Smooth muscle cell (in vitro differentiated cells): Measurements from ENCODE around the gene PLAAT4. TPM values are rescaled to one million over a fixed set of nuclear protein-coding genes. Genes with fewer than 3 reads are reported as not detected.

Experiments
- DNase-seq: peaks from one replicate; lab custom pipeline; 2025; ENCODE audit not compliant: unreplicated experiment; lab: John Stamatoyannopoulos, UW
- H2AFZ ChIP-seq: fragments of 200-600 bp; sonication (generic); 2 replicates; pipeline ENCODE4 v1.6.0; 2016; ENCODE audit warnings: antibody characterized with exemption, low read depth, mild to moderate bottlenecking
- H3F3A ChIP-seq: fragments of 200-600 bp; sonication (generic); 2 replicates; pipeline ENCODE4 v1.6.0; 2017; ENCODE audit warnings: antibody characterized with exemption, low read depth
- H3K27ac ChIP-seq: fragments of 200-600 bp; sonication (generic); 2 replicates; pipeline ENCODE4 v1.5.1; 2016; ENCODE audit warnings: low read depth, mild to moderate bottlenecking
- H3K27me3 ChIP-seq: fragments of 200-600 bp; sonication (generic); 2 replicates; pipeline ENCODE4 v1.6.1; 2016; ENCODE audit warnings: low read depth, mild to moderate bottlenecking
- H3K36me3 ChIP-seq: fragments of 200-600 bp; sonication (generic); 2 replicates; pipeline ENCODE4 v1.5.1; 2016; ENCODE audit warnings: low read depth
- H3K4me1 ChIP-seq: fragments of 200-600 bp; sonication (generic); 2 replicates; pipeline ENCODE4 v1.5.1; 2016; ENCODE audit warnings: low read depth
- H3K4me2 ChIP-seq: fragments of 200-600 bp; sonication (generic); 2 replicates; pipeline ENCODE4 v1.6.0; 2016; ENCODE audit warnings: mild to moderate bottlenecking
- H3K4me3 ChIP-seq: fragments of 200-600 bp; sonication (generic); 2 replicates; pipeline ENCODE4 v1.5.1; 2016; ENCODE audit warnings: mild to moderate bottlenecking
- H3K79me2 ChIP-seq: fragments of 200-600 bp; sonication (generic); 2 replicates; pipeline ENCODE4 v1.6.0; 2016; ENCODE audit warnings: low read depth, mild to moderate bottlenecking
- H3K9ac ChIP-seq: fragments of 200-600 bp; sonication (generic); 2 replicates; pipeline ENCODE4 v1.6.0; 2016; ENCODE audit warnings: low read depth
- H3K9me3 ChIP-seq: fragments of 200-600 bp; sonication (generic); replicated peaks from 2 replicates; pipeline ENCODE4 v1.5.1; 2016; ENCODE audit warnings: low read depth
- H4K20me1 ChIP-seq: fragments of 200-600 bp; sonication (generic); 2 replicates; pipeline ENCODE4 v1.6.0; 2016; ENCODE audit warnings: low read depth
- CTCF ChIP-seq: fragments of 200-600 bp; sonication (generic); IDR thresholded peaks from 2 replicates; pipeline ENCODE4 v1.5.1; 2017; ENCODE audit warnings: borderline replicate concordance, mild to moderate bottlenecking, antibody characterized with exemption; ENCODE audit not compliant: insufficient read depth, poor library complexity, severe bottlenecking
- WGBS: methylation state at CpG from one replicate; pipeline ENCODE4 v1.1.7; 2016; ENCODE audit warnings: low lambda C conversion rate; 5-methylcytosine and 5-hydroxymethylcytosine counted together
- polyA plus RNA-seq: library from polyadenylated mRNA; unstranded; fragments of >200 nt; fragmentation: Nextera tagmentation; extraction: Ambion mirVana; gene quantifications from 2 replicates; pipeline ENCODE4 v1.2.1, GENCODE V29; 2016
- total RNA-seq: library from RNA; depleted of rRNA; stranded (reverse); fragments of >200 nt; gene quantifications from 2 replicates; pipeline ENCODE4 v1.2.3, GENCODE V29; 2014

PLAAT4 gene
- total and polyA plus RNA-seq, 2 experiments from 2014 or later = not detected

GRCh38 chr11:63507511-63507910 is 29.1 kb upstream of the PLAAT4 start:
- no peak overlapping the region for H3K4me2 ChIP-seq
- no peak for TF ChIP-seq CTCF
- H4K20me1 ChIP-seq = no peaks in the 10 kb centered on the region
- WGBS = 89% methylated on average over 2 of the region's 2 CpGs
- H2AFZ ChIP-seq = no peak overlapping the region
- no peaks in the 10 kb centered on the region for H3K9me3 ChIP-seq
- no peaks in the 10 kb centered on the region for H3F3A ChIP-seq
- peaks cover 12% of the 10 kb centered on the region for H3K4me1 ChIP-seq
- no peaks in the 10 kb centered on the region for H3K27me3 ChIP-seq
- no peak overlapping the region for H3K4me3 ChIP-seq
- no peak overlapping the region for H3K9ac ChIP-seq
- no peaks in the 10 kb centered on the region for H3K36me3 ChIP-seq
- H3K27ac ChIP-seq = no peak overlapping the region
- no peaks in the 10 kb centered on the region for H3K79me2 ChIP-seq
- no peak for DNase-seq

GRCh38 chr11:63508009-63508408 is 28.6 kb upstream of the PLAAT4 start:
- Histone ChIP-seq H3K9ac (no peak overlapping the region), H3K9me3 (no peaks in the 10 kb centered on the region), H3K27ac (no peak overlapping the region), H3K4me3 (no peak overlapping the region), H4K20me1 (no peaks in the 10 kb centered on the region), H3K4me2 (no peak overlapping the region), H3K79me2 (no peaks in the 10 kb centered on the region), H3K36me3 (no peaks in the 10 kb centered on the region), H3F3A (no peaks in the 10 kb centered on the region), H3K27me3 (no peaks in the 10 kb centered on the region), H2AFZ (no peak overlapping the region), H3K4me1 (peaks cover 12% of the 10 kb centered on the region)
- no peak for DNase-seq
- no peak for TF ChIP-seq CTCF
- WGBS = 77% methylated on average over 3 of the region's 3 CpGs

GRCh38 chr11:63508745-63509144 is 27.9 kb upstream of the PLAAT4 start:
- no peak for TF ChIP-seq CTCF
- no peak for DNase-seq
- Histone ChIP-seq H4K20me1 (no peaks in the 10 kb centered on the region), H3K27me3 (no peaks in the 10 kb centered on the region), H3K36me3 (no peaks in the 10 kb centered on the region), H3K9me3 (no peaks in the 10 kb centered on the region), H3K4me1 (peaks cover 12% of the 10 kb centered on the region), H2AFZ (no peak overlapping the region), H3K4me3 (no peak overlapping the region), H3K9ac (no peak overlapping the region), H3K27ac (no peak overlapping the region), H3K79me2 (no peaks in the 10 kb centered on the region), H3K4me2 (no peak overlapping the region), H3F3A (no peaks in the 10 kb centered on the region)
- 95% methylated on average over 12 of the region's 12 CpGs for WGBS

GRCh38 chr11:63510360-63511047 is 26.1 kb upstream of the PLAAT4 start:
- 77% methylated on average over 7 of the region's 7 CpGs for WGBS
- no peak overlapping the region for H3K9ac ChIP-seq
- no peak for DNase-seq

More at GRCh38 chr11:63510360-63511047, 26.1 kb upstream of the PLAAT4 start:
- Histone ChIP-seq H4K20me1 (no peaks in the 10 kb centered on the region), H3K36me3 (no peaks in the 10 kb centered on the region), H3K4me1 (peaks cover 12% of the 10 kb centered on the region), H3K4me2 (no peak overlapping the region), H3K27ac (no peak overlapping the region), H3F3A (no peaks in the 10 kb centered on the region), H3K27me3 (no peaks in the 10 kb centered on the region), H3K4me3 (no peak overlapping the region), H3K9me3 (no peaks in the 10 kb centered on the region), H2AFZ (no peak overlapping the region), H3K79me2 (no peaks in the 10 kb centered on the region)
- no peak for TF ChIP-seq CTCF
